Sigmoid colon (tissue), 3 donors: ENCODE results near the gene CDK14.

Source experiments
- POLR2A ChIP-seq, 2 donors: fragments of 450-650 bp; IDR thresholded peaks; one replicate each; pipeline ENCODE4 v1.6.1; 2016; ENCODE audit warnings: antibody characterized with exemption in 2 of 2, mild to moderate bottlenecking in 2 of 2, moderate library complexity in 2 of 2
- TF ChIP-seq, protein P1 (sequence below), 4 experiments: fragments of 450-650 bp in 3 of 4; fragments of 200-600 bp in 1 of 4; IDR thresholded peaks; one replicate each; pipeline ENCODE4 v1.5.1; 2016 to 2019; ENCODE audit warnings: antibody characterized with exemption in 4 of 4, mild to moderate bottlenecking in 3 of 4, moderate library complexity in 2 of 4

DNA sequence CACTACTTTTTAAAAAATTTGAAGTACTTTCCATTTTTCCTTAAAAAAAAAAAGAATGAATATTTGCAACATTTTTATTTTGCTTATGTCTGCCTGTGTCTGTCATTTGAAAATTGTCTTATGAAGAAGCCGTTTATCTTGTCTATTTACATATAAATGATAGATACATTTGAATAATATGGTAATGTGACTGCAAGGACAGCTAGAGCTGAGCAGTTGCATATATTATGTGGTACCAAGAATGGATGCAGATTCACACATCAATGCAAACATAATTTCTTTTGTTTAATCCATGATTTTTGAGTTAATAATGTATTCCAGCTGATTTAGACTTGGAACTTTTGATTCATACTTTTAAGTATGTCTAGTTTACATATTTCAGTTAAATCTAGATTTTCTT lies 268.0 kb downstream of the CDK14 start:
- TF ChIP-seq POLR2A (IDR thresholded peaks at IDR 0.05): no peak
- TF ChIP-seq, protein P1, sequence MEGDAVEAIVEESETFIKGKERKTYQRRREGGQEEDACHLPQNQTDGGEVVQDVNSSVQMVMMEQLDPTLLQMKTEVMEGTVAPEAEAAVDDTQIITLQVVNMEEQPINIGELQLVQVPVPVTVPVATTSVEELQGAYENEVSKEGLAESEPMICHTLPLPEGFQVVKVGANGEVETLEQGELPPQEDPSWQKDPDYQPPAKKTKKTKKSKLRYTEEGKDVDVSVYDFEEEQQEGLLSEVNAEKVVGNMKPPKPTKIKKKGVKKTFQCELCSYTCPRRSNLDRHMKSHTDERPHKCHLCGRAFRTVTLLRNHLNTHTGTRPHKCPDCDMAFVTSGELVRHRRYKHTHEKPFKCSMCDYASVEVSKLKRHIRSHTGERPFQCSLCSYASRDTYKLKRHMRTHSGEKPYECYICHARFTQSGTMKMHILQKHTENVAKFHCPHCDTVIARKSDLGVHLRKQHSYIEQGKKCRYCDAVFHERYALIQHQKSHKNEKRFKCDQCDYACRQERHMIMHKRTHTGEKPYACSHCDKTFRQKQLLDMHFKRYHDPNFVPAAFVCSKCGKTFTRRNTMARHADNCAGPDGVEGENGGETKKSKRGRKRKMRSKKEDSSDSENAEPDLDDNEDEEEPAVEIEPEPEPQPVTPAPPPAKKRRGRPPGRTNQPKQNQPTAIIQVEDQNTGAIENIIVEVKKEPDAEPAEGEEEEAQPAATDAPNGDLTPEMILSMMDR (IDR thresholded peaks at IDR 0.05): no peak
